ENCODE data around the gene SDCCAG8. TPM values are rescaled to one million over a fixed set of nuclear protein-coding genes. Genes with fewer than 3 reads are reported as not detected.

The SDCCAG8 gene
- total and polyA plus RNA-seq, 2 experiments from 2014 or later: 28.3 to 39.3 TPM

GRCh38 chr1:243440406-243440805 lies 184.6 kb downstream of the SDCCAG8 start:
- no peaks in the 10 kb centered on the region for H3K36me3 ChIP-seq (replicated peaks; ENCODE audit: insufficient read depth, low read depth)
- H3K4me2 ChIP-seq: no peak overlapping the region
- H4K20me1 ChIP-seq (ENCODE audit: insufficient read depth, poor library complexity, severe bottlenecking): no peaks in the 10 kb centered on the region
- DNase-seq (ENCODE audit: low spot score): no peak
- TF ChIP-seq EZH2phosphoT487 (IDR thresholded peaks at IDR 0.05; ENCODE audit: low read depth, severe bottlenecking, unreplicated experiment): no peak
- TF ChIP-seq CTCF (IDR thresholded peaks at IDR 0.05; ENCODE audit: poor library complexity): no peak
- TF ChIP-seq EZH2 (IDR thresholded peaks at IDR 0.05; ENCODE audit: borderline replicate concordance): no peak
- no peaks in the 10 kb centered on the region for H3K79me2 ChIP-seq
- no peaks in the 10 kb centered on the region for H3K9me2 ChIP-seq (replicated peaks; ENCODE audit: insufficient read depth)
- no peak overlapping the region for H3K27ac ChIP-seq
- no peak overlapping the region for H3K4me3 ChIP-seq
- H3K4me1 ChIP-seq (ENCODE audit: insufficient read depth): no peaks in the 10 kb centered on the region
- no peaks in the 10 kb centered on the region for H3K27me3 ChIP-seq
- H2AFZ ChIP-seq: no peak overlapping the region
- H3K9me3 ChIP-seq (ENCODE audit: low read depth): no peaks in the 10 kb centered on the region
- 82% methylated on average over 2 of the region's 2 CpGs for WGBS (ENCODE audit: low lambda C conversion rate, missing lambda C conversion rate)

- no peaks in the 10 kb centered on the region for H3K79me2 ChIP-seq
- H3K27me3 ChIP-seq: no peaks in the 10 kb centered on the region
- H3K9me3 ChIP-seq (ENCODE audit: low read depth): no peaks in the 10 kb centered on the region
- H3K9me2 ChIP-seq (replicated peaks; ENCODE audit: insufficient read depth): no peaks in the 10 kb centered on the region
- H3K36me3 ChIP-seq (replicated peaks; ENCODE audit: insufficient read depth, low read depth): no peaks in the 10 kb centered on the region
- H3K4me3 ChIP-seq: no peak overlapping the region
- no peak overlapping the region for H3K27ac ChIP-seq
- H3K4me2 ChIP-seq: no peak overlapping the region
- H3K4me1 ChIP-seq (ENCODE audit: insufficient read depth): no peaks in the 10 kb centered on the region
- DNase-seq (ENCODE audit: low spot score): no peak
- H4K20me1 ChIP-seq (ENCODE audit: insufficient read depth, poor library complexity, severe bottlenecking): no peaks in the 10 kb centered on the region
- no peak for TF ChIP-seq CTCF (IDR thresholded peaks at IDR 0.05; ENCODE audit: poor library complexity)
- TF ChIP-seq EZH2phosphoT487 (IDR thresholded peaks at IDR 0.05; ENCODE audit: low read depth, severe bottlenecking, unreplicated experiment): no peak
- no peak for TF ChIP-seq EZH2 (IDR thresholded peaks at IDR 0.05; ENCODE audit: borderline replicate concordance)
- no peak overlapping the region for H2AFZ ChIP-seq
Observed at GRCh38 chr1:243441601-243442000, 185.8 kb downstream of the SDCCAG8 start.

- no peak for DNase-seq (ENCODE audit: low spot score)
- WGBS (ENCODE audit: low lambda C conversion rate, missing lambda C conversion rate): 97% methylated on average over 4 of the region's 4 CpGs
- Histone ChIP-seq H3K9me2 (replicated peaks; ENCODE audit: insufficient read depth) (no peaks in the 10 kb centered on the region), H3K27me3 (no peaks in the 10 kb centered on the region), H3K4me2 (no peak overlapping the region), H3K27ac (no peak overlapping the region), H4K20me1 (ENCODE audit: insufficient read depth, poor library complexity, severe bottlenecking) (no peaks in the 10 kb centered on the region), H3K4me3 (no peak overlapping the region), H3K9me3 (ENCODE audit: low read depth) (no peaks in the 10 kb centered on the region), H3K4me1 (ENCODE audit: insufficient read depth) (no peaks in the 10 kb centered on the region), H2AFZ (no peak overlapping the region), H3K79me2 (no peaks in the 10 kb centered on the region), H3K36me3 (replicated peaks; ENCODE audit: insufficient read depth, low read depth) (no peaks in the 10 kb centered on the region)
- TF ChIP-seq EZH2 (IDR thresholded peaks at IDR 0.05; ENCODE audit: borderline replicate concordance) (no peak), CTCF (IDR thresholded peaks at IDR 0.05; ENCODE audit: poor library complexity) (no peak), EZH2phosphoT487 (IDR thresholded peaks at IDR 0.05; ENCODE audit: low read depth, severe bottlenecking, unreplicated experiment) (no peak)
Observed at GRCh38 chr1:243443557-243443956, 187.7 kb downstream of the SDCCAG8 start.

GRCh38 chr1:243447347-243447746 lies 191.5 kb downstream of the SDCCAG8 start:
- no peak for DNase-seq (ENCODE audit: low spot score)
- Histone ChIP-seq H3K36me3 (replicated peaks; ENCODE audit: insufficient read depth, low read depth) (no peaks in the 10 kb centered on the region), H3K79me2 (no peaks in the 10 kb centered on the region), H4K20me1 (ENCODE audit: insufficient read depth, poor library complexity, severe bottlenecking) (no peaks in the 10 kb centered on the region), H3K9me3 (ENCODE audit: low read depth) (no peaks in the 10 kb centered on the region), H3K9me2 (replicated peaks; ENCODE audit: insufficient read depth) (no peaks in the 10 kb centered on the region), H3K27me3 (no peaks in the 10 kb centered on the region), H3K27ac (no peak overlapping the region), H2AFZ (no peak overlapping the region), H3K4me1 (ENCODE audit: insufficient read depth) (no peaks in the 10 kb centered on the region), H3K4me3 (no peak overlapping the region), H3K4me2 (no peak overlapping the region)
- 81% methylated on average over 3 of the region's 3 CpGs for WGBS (ENCODE audit: low lambda C conversion rate, missing lambda C conversion rate)
- no peak for TF ChIP-seq EZH2 (IDR thresholded peaks at IDR 0.05; ENCODE audit: borderline replicate concordance)
- TF ChIP-seq EZH2phosphoT487 (IDR thresholded peaks at IDR 0.05; ENCODE audit: low read depth, severe bottlenecking, unreplicated experiment): no peak
- TF ChIP-seq CTCF (IDR thresholded peaks at IDR 0.05; ENCODE audit: poor library complexity): no peak
